Activated T-cell treated with anti-CD3 and anti-CD28 coated beads, Interleukin-2, amount 50 U/mL, for 72 hours (primary cell): Measurements from ENCODE around the gene LDLRAD3. TPM values are rescaled to one million over a fixed set of nuclear protein-coding genes. Genes with fewer than 3 reads are reported as not detected.

ENCODE experiments used
- ATAC-seq, 2 donors: fragments of 150-1000 bp; cut with Tn5 transposase; replicated peaks in 1 of 2; 2 replicates each; pipeline ENCODE4 v1.10.0; 2021; ENCODE audit warnings: moderate library complexity in 2 of 2, mild to moderate bottlenecking in 1 of 2
- DNase-seq, 2 donors: peaks; one replicate each; pipeline ENCODE4 v3.0.0; 2021 to 2022; ENCODE audit warnings: mixed read lengths in 1 of 2
- H3K27ac Mint-ChIP-seq: one replicate; pipeline ENCODE4 v1.8.0; 2022; ENCODE audit warnings: mild to moderate bottlenecking, moderate library complexity, mixed read lengths
- H3K27me3 Mint-ChIP-seq: one replicate; pipeline ENCODE4 v1.8.0; 2022; ENCODE audit warnings: low read depth, mixed read lengths
- H3K36me3 Mint-ChIP-seq, 2 donors: one replicate each; pipeline ENCODE4 v1.8.0; 2022; ENCODE audit warnings: mixed read lengths in 2 of 2, mild to moderate bottlenecking in 1 of 2; ENCODE audit not compliant: insufficient read depth in 2 of 2
- H3K4me1 Mint-ChIP-seq: one replicate; pipeline ENCODE4 v1.8.0; 2022; ENCODE audit warnings: low read depth, mixed read lengths
- H3K4me3 Mint-ChIP-seq, 2 donors: one replicate each; pipeline ENCODE4 v1.8.0; 2022; ENCODE audit warnings: mild to moderate bottlenecking in 2 of 2, mixed read lengths in 2 of 2, moderate library complexity in 2 of 2
- H3K9me3 Mint-ChIP-seq, 2 donors: one replicate each; pipeline ENCODE4 v1.8.0; 2022; ENCODE audit warnings: mixed read lengths in 2 of 2
- total RNA-seq, 2 donors: library from RNA; stranded (reverse); gene quantifications; one replicate each; pipeline ENCODE4 v1.2.3, GENCODE V29; 2022

The LDLRAD3 gene
- total RNA-seq, 2 donors from 2014 or later = not detected

GRCh38 chr11:36109850-36110606 lies 166.2 kb downstream of the LDLRAD3 start:
- peaks cover 0 to 2% of the 10 kb centered on the region in 2 donors for H3K36me3 Mint-ChIP-seq
- H3K4me1 Mint-ChIP-seq = no peaks in the 10 kb centered on the region
- no peak overlapping the region for H3K4me3 Mint-ChIP-seq
- H3K9me3 Mint-ChIP-seq = peaks cover 2 to 3% of the 10 kb centered on the region in 2 donors
- no peaks in the 10 kb centered on the region for H3K27me3 Mint-ChIP-seq
- ATAC-seq = peak; percentile 33 to 36
- H3K27ac Mint-ChIP-seq = no peak overlapping the region
- no peak for DNase-seq

- Mint-ChIP-seq H3K27ac (no peak overlapping the region), H3K4me3 (no peak overlapping the region), H3K36me3 (peaks cover 0 to 2% of the 10 kb centered on the region in 2 donors), H3K4me1 (no peaks in the 10 kb centered on the region), H3K27me3 (no peaks in the 10 kb centered on the region), H3K9me3 (peaks cover 2 to 3% of the 10 kb centered on the region in 2 donors)
- ATAC-seq (no peak), DNase-seq (no peak)
Observed at GRCh38 chr11:36110668-36111410, 167.0 kb downstream of the LDLRAD3 start.

GRCh38 chr11:36114095-36114494 lies 170.2 kb downstream of the LDLRAD3 start:
- Mint-ChIP-seq H3K27ac (no peak overlapping the region), H3K4me3 (no peak overlapping the region), H3K4me1 (no peaks in the 10 kb centered on the region), H3K27me3 (no peaks in the 10 kb centered on the region), H3K36me3 (peaks cover 0 to 2% of the 10 kb centered on the region in 2 donors), H3K9me3 (peaks cover 2 to 3% of the 10 kb centered on the region in 2 donors)
- DNase-seq = no peak
- ATAC-seq = no peak

- no peak for DNase-seq
- ATAC-seq = no peak
- peaks cover 2 to 3% of the 10 kb centered on the region in 2 donors for H3K9me3 Mint-ChIP-seq
- H3K4me1 Mint-ChIP-seq = no peaks in the 10 kb centered on the region
- H3K27ac Mint-ChIP-seq = no peak overlapping the region
- no peaks in the 10 kb centered on the region for H3K27me3 Mint-ChIP-seq
- no peak overlapping the region for H3K4me3 Mint-ChIP-seq
- peaks cover 0 to 2% of the 10 kb centered on the region in 2 donors for H3K36me3 Mint-ChIP-seq
Observed at GRCh38 chr11:36115378-36115801, 171.5 kb downstream of the LDLRAD3 start.

GRCh38 chr11:36116161-36116560 lies 172.3 kb downstream of the LDLRAD3 start:
- Mint-ChIP-seq H3K36me3 (peaks cover 0 to 2% of the 10 kb centered on the region in 2 donors), H3K4me1 (no peaks in the 10 kb centered on the region), H3K27me3 (peaks cover 5% of the 10 kb centered on the region), H3K9me3 (peaks cover 2 to 3% of the 10 kb centered on the region in 2 donors), H3K27ac (no peak overlapping the region), H3K4me3 (no peak overlapping the region)
- DNase-seq (no peak), ATAC-seq (no peak)

- no peaks in the 10 kb centered on the region for H3K36me3 Mint-ChIP-seq
- no peaks in the 10 kb centered on the region for H3K4me1 Mint-ChIP-seq
Observed at GRCh38 chr11:36118084-36118483, 174.2 kb downstream of the LDLRAD3 start.

GRCh38 chr11:36119300-36119699 lies 175.4 kb downstream of the LDLRAD3 start:
- H3K4me3 Mint-ChIP-seq = no peak overlapping the region
- peaks cover 8% of the 10 kb centered on the region for H3K27me3 Mint-ChIP-seq
- H3K9me3 Mint-ChIP-seq = peaks cover 0 to 1% of the 10 kb centered on the region in 2 donors
- H3K27ac Mint-ChIP-seq = no peak overlapping the region
- ATAC-seq = no peak
- H3K4me1 Mint-ChIP-seq = no peaks in the 10 kb centered on the region
- no peaks in the 10 kb centered on the region for H3K36me3 Mint-ChIP-seq
- no peak for DNase-seq

More at GRCh38 chr11:36118084-36118483, 174.2 kb downstream of the LDLRAD3 start:
- Mint-ChIP-seq H3K4me3 (no peak overlapping the region), H3K27ac (no peak overlapping the region), H3K27me3 (peaks cover 8% of the 10 kb centered on the region), H3K9me3 (peaks cover 0 to 1% of the 10 kb centered on the region in 2 donors)
- ATAC-seq (no peak), DNase-seq (no peak)

- DNase-seq = no peak
- H3K4me3 Mint-ChIP-seq = no peak overlapping the region
- no peak overlapping the region for H3K27ac Mint-ChIP-seq
- no peaks in the 10 kb centered on the region for H3K36me3 Mint-ChIP-seq
- no peaks in the 10 kb centered on the region for H3K9me3 Mint-ChIP-seq
- no peak for ATAC-seq
- no peaks in the 10 kb centered on the region for H3K4me1 Mint-ChIP-seq
- H3K27me3 Mint-ChIP-seq = peaks cover 8% of the 10 kb centered on the region
Observed at GRCh38 chr11:36121054-36121453, 177.2 kb downstream of the LDLRAD3 start.

- H3K27me3 Mint-ChIP-seq = peaks cover 11% of the 10 kb centered on the region
- no peak overlapping the region for H3K4me3 Mint-ChIP-seq
- H3K27ac Mint-ChIP-seq = no peak overlapping the region
- ATAC-seq = no peak
- no peak for DNase-seq
- H3K36me3 Mint-ChIP-seq = no peaks in the 10 kb centered on the region
- no peaks in the 10 kb centered on the region for H3K9me3 Mint-ChIP-seq
- no peaks in the 10 kb centered on the region for H3K4me1 Mint-ChIP-seq
Observed at GRCh38 chr11:36122671-36123070, 178.8 kb downstream of the LDLRAD3 start.

- no peak for ATAC-seq
- no peaks in the 10 kb centered on the region for H3K36me3 Mint-ChIP-seq
- no peak overlapping the region for H3K4me3 Mint-ChIP-seq
Observed at GRCh38 chr11:36123336-36124101, 179.7 kb downstream of the LDLRAD3 start.

GRCh38 chr11:36126678-36127077 lies 182.8 kb downstream of the LDLRAD3 start:
- H3K27me3 Mint-ChIP-seq = peaks cover 8% of the 10 kb centered on the region
- ATAC-seq (no peak), DNase-seq (no peak)
- no peak overlapping the region for H3K27ac Mint-ChIP-seq
- no peaks in the 10 kb centered on the region for H3K4me1 Mint-ChIP-seq
- no peak overlapping the region for H3K4me3 Mint-ChIP-seq
- no peaks in the 10 kb centered on the region for H3K36me3 Mint-ChIP-seq
- no peaks in the 10 kb centered on the region for H3K9me3 Mint-ChIP-seq

More at GRCh38 chr11:36123336-36124101, 179.7 kb downstream of the LDLRAD3 start:
- H3K27ac Mint-ChIP-seq = no peak overlapping the region
- H3K27me3 Mint-ChIP-seq = peaks cover 15% of the 10 kb centered on the region
- DNase-seq = no peak
- no peaks in the 10 kb centered on the region for H3K4me1 Mint-ChIP-seq
- no peaks in the 10 kb centered on the region for H3K9me3 Mint-ChIP-seq

- ATAC-seq = no peak
- Mint-ChIP-seq H3K36me3 (no peaks in the 10 kb centered on the region), H3K9me3 (no peaks in the 10 kb centered on the region), H3K4me3 (no peak overlapping the region), H3K27me3 (peaks cover 8% of the 10 kb centered on the region), H3K4me1 (no peaks in the 10 kb centered on the region), H3K27ac (no peak overlapping the region)
- no peak for DNase-seq
Observed at GRCh38 chr11:36127550-36127949, 183.7 kb downstream of the LDLRAD3 start.

GRCh38 chr11:36129955-36130354 lies 186.1 kb downstream of the LDLRAD3 start:
- no peaks in the 10 kb centered on the region for H3K36me3 Mint-ChIP-seq
- no peak overlapping the region for H3K4me3 Mint-ChIP-seq
- H3K4me1 Mint-ChIP-seq = no peaks in the 10 kb centered on the region
- H3K9me3 Mint-ChIP-seq = no peaks in the 10 kb centered on the region
- peaks cover 8% of the 10 kb centered on the region for H3K27me3 Mint-ChIP-seq
- no peak overlapping the region for H3K27ac Mint-ChIP-seq
- no peak for ATAC-seq
- DNase-seq = no peak
